ENCODE measurements around the gene TMEM156. TPM values are rescaled to one million over a fixed set of nuclear protein-coding genes. Genes with fewer than 3 reads are reported as not detected.
A peak's percentile ranks its signal among the peaks of the same experiment; 100 is the strongest.

Gene TMEM156
- total and polyA plus RNA-seq, 2 of the 4 experiments (the other 2 are of a cell fraction) = 0.53 to 0.54 TPM

- Histone ChIP-seq H2BK20ac (ENCODE audit: low read depth, low read length) (no peak overlapping the region), H4K91ac (ENCODE audit: insufficient read depth, low read depth, low read length) (no peak overlapping the region), H3K14ac (replicated peaks; ENCODE audit: low read depth, low read length) (no peak overlapping the region), H2BK5ac (ENCODE audit: low read depth, low read length, poor library complexity, severe bottlenecking) (peak overlapping the region; percentile 7), H4K20me1 (ENCODE audit: insufficient read depth, low read length) (no peaks in the 10 kb centered on the region), H2AFZ (replicated peaks; ENCODE audit: low read length, poor library complexity) (no peak overlapping the region), H4K8ac (ENCODE audit: low read depth in 2 of 2, low read length in 2 of 2) (0 out of 4 replicates have a peak overlapping the region, but pooled peaks of 1 of the 2 experiments have one; percentile 26), H2AK5ac (ENCODE audit: low read depth, low read length) (no peak overlapping the region), H3K27ac (ENCODE audit: insufficient read depth, low read length) (no peak overlapping the region), H3K23ac (ENCODE audit: low read depth, low read length) (no peak overlapping the region), H3K4ac (ENCODE audit: low read depth, low read length) (no peak overlapping the region), H3K18ac (ENCODE audit: low read depth, low read length) (no peak overlapping the region), H3K9me3 (ENCODE audit: control insufficient read depth, insufficient read depth, low read length) (no peaks in the 10 kb centered on the region), H3K36me3 (ENCODE audit: control insufficient read depth, insufficient read depth, low read length) (peaks cover 69% of the 10 kb centered on the region), H3K9me1 (ENCODE audit: insufficient read depth, low read length) (0 out of 2 replicates have a peak, but pooled peaks cover under 1% of the 10 kb centered on the region), H3K27me3 (ENCODE audit: control insufficient read depth, insufficient read depth, low read length) (no peaks in the 10 kb centered on the region), H3K9ac (ENCODE audit: low read depth, low read length) (no peak overlapping the region), H3K4me2 (ENCODE audit: low read depth, low read length) (no peak overlapping the region), H3K4me1 (ENCODE audit: control insufficient read depth, insufficient read depth, low read length) (peaks cover under 1% of the 10 kb centered on the region; the same call in 1 of the 2 replicates), H2AK9ac (replicated peaks; ENCODE audit: low read depth, low read length, poor library complexity) (no peak overlapping the region), H3K56ac (ENCODE audit: extremely low read depth, insufficient read depth, low read length) (no peak overlapping the region), H4K5ac (ENCODE audit: low read depth, low read length) (no peak overlapping the region), H2BK120ac (ENCODE audit: low read depth, low read length) (no peak overlapping the region), H3K4me3 (ENCODE audit: insufficient read depth, low read depth, low read length) (no peak overlapping the region), H3K79me1 (ENCODE audit: low read depth in 1 of 2, low read length in 2 of 2) (peaks cover 27 to 39% of the 10 kb centered on the region in 2 experiments), H2BK15ac (ENCODE audit: low read depth, low read length) (no peak overlapping the region)
- dilution Hi-C loops (cut with HindIII; ENCODE audit: low sequenced_read_pairs, unreplicated experiment) = no loop called here
- intact Hi-C loops (cut with micrococcal nuclease) = loop anchor here (5.0 kb wide), 1 partner anchor 206 kb away; no protein-coding TSS in a partner anchor
- no peak for ATAC-seq (ENCODE audit: low read depth)
- no peak for DNase-seq
- no TSS peak for BruUV-seq (replicated peaks)
- TF ChIP-seq CHD1 (IDR thresholded peaks at IDR 0.05; ENCODE audit: low read depth, low read length) = no peak
- TF ChIP-seq SMC3 (IDR thresholded peaks at IDR 0.05; ENCODE audit: low read depth, low read length) = no peak
- TF ChIP-seq BHLHE40 (IDR thresholded peaks at IDR 0.05; ENCODE audit: low read depth, low read length) = no peak
- no peak for TF ChIP-seq RAD21 (IDR thresholded peaks at IDR 0.05; ENCODE audit: low read length)
- TF ChIP-seq NFE2L2 (IDR thresholded peaks at IDR 0.05; ENCODE audit: low read depth, low read length) = no peak
- no peak for TF ChIP-seq USF2 (IDR thresholded peaks at IDR 0.05; ENCODE audit: low read depth, low read length)
- no peak for TF ChIP-seq CTCF (conservative IDR thresholded peaks at IDR 0.05; ENCODE audit: low read depth, low read length)
- no peak for TF ChIP-seq MAZ (IDR thresholded peaks at IDR 0.05; ENCODE audit: borderline replicate concordance, low read depth, low read length)
- TF ChIP-seq CEBPB (IDR thresholded peaks at IDR 0.05; ENCODE audit: low read depth, low read length) = no peak
- no peak for TF ChIP-seq RCOR1 (IDR thresholded peaks at IDR 0.05; ENCODE audit: insufficient replicate concordance, low read length)
- TF ChIP-seq MXI1 (IDR thresholded peaks at IDR 0.05; ENCODE audit: borderline replicate concordance, low read depth, low read length) = no peak
- TF ChIP-seq, protein P1, sequence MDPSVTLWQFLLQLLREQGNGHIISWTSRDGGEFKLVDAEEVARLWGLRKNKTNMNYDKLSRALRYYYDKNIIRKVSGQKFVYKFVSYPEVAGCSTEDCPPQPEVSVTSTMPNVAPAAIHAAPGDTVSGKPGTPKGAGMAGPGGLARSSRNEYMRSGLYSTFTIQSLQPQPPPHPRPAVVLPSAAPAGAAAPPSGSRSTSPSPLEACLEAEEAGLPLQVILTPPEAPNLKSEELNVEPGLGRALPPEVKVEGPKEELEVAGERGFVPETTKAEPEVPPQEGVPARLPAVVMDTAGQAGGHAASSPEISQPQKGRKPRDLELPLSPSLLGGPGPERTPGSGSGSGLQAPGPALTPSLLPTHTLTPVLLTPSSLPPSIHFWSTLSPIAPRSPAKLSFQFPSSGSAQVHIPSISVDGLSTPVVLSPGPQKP (IDR thresholded peaks at IDR 0.05; ENCODE audit: borderline replicate concordance, low read depth, low read length) = no peak
- POLR2A ChIA-PET (ENCODE audit: unreplicated experiment) = no interaction called here
- in situ Hi-C loops (cut with MboI; ENCODE audit: low sequenced_read_pairs) = loop anchor here (10.0 kb wide), 1 partner anchor 184 kb away; no protein-coding TSS in a partner anchor
- WGBS, 2 experiments (ENCODE audit: extremely low coverage in 2 of 2, insufficient read length in 1 of 2) = 100% methylated on average over 1 of the region's 5 CpGs; no CpG with 5 or more reads in 1 of the 2 experiments
- CTCF ChIA-PET = no interaction called here
These were observed 101.1 kb downstream of the TMEM156 start for GRCh38 chr4:38931125-38931524.

Data from IMR-90 (cell line).